ENCODE measurements around the gene NEO1. TPM values are rescaled to one million over a fixed set of nuclear protein-coding genes. Genes with fewer than 3 reads are reported as not detected.

NEO1 gene
- polyA plus RNA-seq, 1 donor from 2014 or later, result 57.0 TPM

- Histone ChIP-seq H3K36me3 (ENCODE audit: insufficient read depth, low read length) (no peaks in the 10 kb centered on the region), H3K9me3 (ENCODE audit: low read length) (no peaks in the 10 kb centered on the region), H3K79me2 (replicated peaks; ENCODE audit: insufficient read depth, low read length) (no peaks in the 10 kb centered on the region), H3K4me2 (ENCODE audit: low read length) (no peak overlapping the region), H3K4me3 (ENCODE audit: low read length) (no peak overlapping the region), H3F3A (ENCODE audit: insufficient read depth, low read length, poor library complexity, severe bottlenecking) (no peaks in the 10 kb centered on the region), H3K9ac (ENCODE audit: low read length) (no peak overlapping the region), H4K20me1 (ENCODE audit: insufficient read depth) (no peaks in the 10 kb centered on the region), H3K27me3 (ENCODE audit: insufficient read depth, low read depth, low read length) (no peaks in the 10 kb centered on the region), H3K27ac (ENCODE audit: low read length) (no peak overlapping the region), H2AFZ (ENCODE audit: low read depth, low read length) (no peak overlapping the region), H3K9me2 (ENCODE audit: insufficient read depth, low read length) (no peaks in the 10 kb centered on the region)
- TF ChIP-seq MXI1 (conservative IDR thresholded peaks at IDR 0.05; ENCODE audit: poor library complexity, severe bottlenecking) (no peak), SMC3 (conservative IDR thresholded peaks at IDR 0.05; ENCODE audit: poor library complexity) (no peak), TAF1 (IDR thresholded peaks at IDR 0.05; ENCODE audit: low read depth) (no peak)
These were observed 230.5 kb downstream of the NEO1 start for GRCh38 chr15:73282567-73283365.

GRCh38 chr15:73283366-73283962 is 231.2 kb downstream of the NEO1 start:
- no peak overlapping the region for H3K4me2 ChIP-seq (ENCODE audit: low read length)
- H3K9me3 ChIP-seq (ENCODE audit: low read length), result no peaks in the 10 kb centered on the region
- H3K79me2 ChIP-seq (replicated peaks; ENCODE audit: insufficient read depth, low read length), result no peaks in the 10 kb centered on the region
- H3K36me3 ChIP-seq (ENCODE audit: insufficient read depth, low read length), result no peaks in the 10 kb centered on the region
- no peaks in the 10 kb centered on the region for H4K20me1 ChIP-seq (ENCODE audit: insufficient read depth)
- no peak for TF ChIP-seq POLR2AphosphoS5 (IDR thresholded peaks at IDR 0.05)
- no peak for TF ChIP-seq CTCF (IDR thresholded peaks at IDR 0.05; ENCODE audit: poor library complexity, severe bottlenecking)
- TF ChIP-seq EP300 (conservative IDR thresholded peaks at IDR 0.05; ENCODE audit: poor library complexity, severe bottlenecking), result no peak
- no peak for TF ChIP-seq TAF1 (IDR thresholded peaks at IDR 0.05; ENCODE audit: low read depth)
- no peak for TF ChIP-seq RAD21 (conservative IDR thresholded peaks at IDR 0.05)
- no peak for TF ChIP-seq EZH2 (IDR thresholded peaks at IDR 0.05; ENCODE audit: borderline replicate concordance, insufficient read depth, low read length, poor library complexity, severe bottlenecking)
- TF ChIP-seq SMC3 (conservative IDR thresholded peaks at IDR 0.05; ENCODE audit: poor library complexity), result no peak
- no peak for TF ChIP-seq MXI1 (conservative IDR thresholded peaks at IDR 0.05; ENCODE audit: poor library complexity, severe bottlenecking)
- no peak for TF ChIP-seq REST (IDR thresholded peaks at IDR 0.05; ENCODE audit: borderline replicate concordance)
- no peaks in the 10 kb centered on the region for H3K9me2 ChIP-seq (ENCODE audit: insufficient read depth, low read length)
- no peak overlapping the region for H3K27ac ChIP-seq (ENCODE audit: low read length)
- H3F3A ChIP-seq (ENCODE audit: insufficient read depth, low read length, poor library complexity, severe bottlenecking), result no peaks in the 10 kb centered on the region
- no peaks in the 10 kb centered on the region for H3K27me3 ChIP-seq (ENCODE audit: insufficient read depth, low read depth, low read length)
- no peak overlapping the region for H3K9ac ChIP-seq (ENCODE audit: low read length)
- H2AFZ ChIP-seq (ENCODE audit: low read depth, low read length), result no peak overlapping the region
- H3K4me3 ChIP-seq (ENCODE audit: low read length), result no peak overlapping the region

Data from neural cell (in vitro differentiated cells).